Inflammatory macrophage treated with lipopolysaccharide for 1 hour (primary cell): ENCODE data around the gene LITAFD.
A peak's percentile ranks its signal among the peaks of the same experiment; 100 is the strongest.
"Not testable (repeated sequence)": the region's sequence is repeated elsewhere in the genome, so short reads cannot be mapped to it uniquely, and the experiment has no call there.

Experiments
- DNase-seq, 2 donors: peaks; one replicate each; pipeline ENCODE4 v3.0.0-alpha.2; 2020 to 2022

Gene LITAFD

DNA sequence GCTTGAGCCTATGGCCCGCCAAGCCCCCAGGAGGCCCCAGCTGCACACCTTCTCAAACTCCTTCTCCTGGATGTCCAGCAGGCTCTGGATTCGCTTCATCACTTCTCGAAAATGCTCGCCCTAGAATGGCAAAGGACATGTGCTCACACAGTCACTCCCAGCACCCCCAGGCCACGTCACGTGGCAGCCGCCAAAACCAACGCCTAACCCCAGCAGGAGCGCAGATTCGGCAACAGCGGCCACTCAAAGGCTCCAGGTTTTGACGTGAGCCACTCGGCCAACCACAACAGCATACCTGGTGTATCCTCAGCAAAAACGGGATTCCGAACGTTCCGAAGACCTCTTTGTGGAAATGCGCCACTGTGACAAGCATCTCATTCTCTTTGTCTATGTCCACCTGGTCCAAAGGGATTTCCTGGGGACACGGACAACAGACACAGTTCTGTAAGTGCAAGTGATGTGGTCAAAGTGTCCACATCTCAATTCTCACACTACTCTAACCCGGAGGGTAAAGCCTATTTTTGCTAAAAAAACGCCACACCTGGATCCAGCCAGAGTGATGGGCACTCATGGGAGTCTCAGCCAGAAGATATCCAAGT is 12.7 kb downstream of the LITAFD start:
- no peak for DNase-seq

DNA sequence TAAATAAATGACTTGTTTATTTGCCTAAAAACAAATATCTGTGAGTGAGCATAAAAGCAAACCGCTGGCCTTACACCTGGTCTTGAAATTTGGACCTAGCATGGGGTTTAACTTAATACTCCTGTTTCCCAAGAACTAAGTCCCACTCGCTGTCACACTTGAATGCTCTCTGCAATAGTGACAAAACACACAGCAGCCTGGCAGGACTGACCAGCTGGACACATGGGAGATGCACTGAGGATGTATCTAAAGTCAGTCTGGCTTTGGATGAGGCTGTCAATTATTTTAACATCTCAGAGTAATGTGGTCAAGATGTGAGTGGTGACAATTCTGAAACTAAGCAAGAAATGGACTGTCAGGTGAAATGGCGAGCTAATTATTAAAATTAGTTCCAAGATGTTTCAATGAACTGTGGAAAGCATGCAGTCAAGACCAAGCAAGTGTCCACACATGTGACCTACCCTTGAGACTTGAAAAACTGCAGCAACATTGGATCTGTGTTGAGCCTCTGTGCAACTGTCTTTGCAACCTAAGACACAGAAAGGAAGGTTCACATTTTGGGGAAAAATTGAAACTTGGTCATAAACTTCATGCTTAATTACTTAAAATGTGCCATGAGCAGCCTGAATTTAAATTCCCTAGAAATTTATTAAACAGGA is 16.6 kb downstream of the LITAFD start:
- DNase-seq: no peak

DNA sequence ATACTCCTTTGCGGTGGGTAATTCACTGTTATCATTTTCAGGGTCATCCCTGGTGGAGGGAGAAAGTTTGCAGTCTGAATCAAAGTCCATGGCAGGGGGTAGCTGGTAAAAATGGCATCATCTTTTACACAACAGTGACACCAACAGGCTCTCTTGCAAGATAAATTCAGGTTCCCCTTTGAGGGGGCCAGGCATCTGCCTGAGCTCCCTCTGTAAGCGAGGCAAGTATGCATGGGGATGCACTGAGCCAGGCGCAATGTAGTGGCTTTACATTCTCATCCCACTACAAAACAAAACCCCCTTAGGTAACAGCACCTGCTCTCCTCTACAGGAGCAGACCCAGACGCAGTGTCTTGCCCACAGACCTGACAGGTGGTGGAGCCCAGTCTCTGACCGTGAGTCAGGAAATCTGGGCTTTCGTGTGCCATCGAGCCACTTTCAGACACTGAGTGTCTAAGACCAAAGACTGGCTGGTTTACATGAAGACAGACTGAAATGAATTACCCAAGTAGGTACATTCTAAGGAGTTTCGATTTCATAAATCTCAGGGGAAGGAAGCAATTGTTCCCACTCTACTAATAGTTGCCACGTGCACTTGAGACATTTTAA is 17.7 kb downstream of the LITAFD start:
- DNase-seq: peak in 1 of 2 donors; percentile 25

DNA sequence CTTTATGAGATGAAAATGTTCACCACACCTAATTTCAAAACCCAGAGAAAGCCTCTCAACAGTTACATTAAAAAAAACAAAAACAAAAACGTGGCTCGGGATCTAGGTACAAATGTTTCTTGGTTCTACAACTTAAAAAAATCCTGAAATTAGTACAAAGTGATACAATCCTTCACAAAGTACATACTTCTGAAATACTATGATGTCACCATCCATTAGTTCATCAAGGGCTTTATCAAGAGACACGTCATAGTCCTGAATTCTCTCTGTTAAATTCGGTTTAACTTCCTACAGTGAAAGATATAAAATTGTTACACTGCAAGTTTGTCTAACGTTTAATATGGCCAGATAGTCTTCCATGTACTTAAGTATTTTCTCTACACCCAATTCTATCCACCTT is 18.2 kb downstream of the LITAFD start:
- DNase-seq: peak in 1 of 2 donors; percentile 22

DNA sequence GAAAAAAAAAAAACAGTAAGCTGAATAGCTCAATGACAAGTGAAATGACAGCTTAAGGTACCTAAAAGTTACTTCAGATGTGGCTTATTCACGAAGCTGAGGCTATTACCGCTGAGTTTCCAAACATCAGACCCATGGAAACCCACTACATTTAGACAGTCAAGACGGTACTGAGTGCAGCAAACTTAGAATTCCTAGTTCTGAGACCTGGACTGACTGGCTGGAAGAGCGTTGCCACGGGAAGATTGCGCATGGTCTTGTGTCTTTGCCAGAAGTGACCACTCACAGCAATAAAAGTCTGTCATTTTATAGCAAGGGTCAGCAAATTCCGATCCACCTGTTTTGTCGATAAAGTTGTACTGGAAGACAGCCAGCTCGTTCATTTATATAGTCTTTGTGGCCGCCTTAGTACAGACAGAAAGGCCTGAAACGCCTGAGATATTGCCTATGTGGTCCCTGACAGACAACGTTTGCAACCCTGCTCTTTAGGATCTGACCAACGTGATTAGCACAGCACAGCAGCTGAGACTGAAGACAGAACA is 19.2 kb downstream of the LITAFD start:
- no peak for DNase-seq

DNA sequence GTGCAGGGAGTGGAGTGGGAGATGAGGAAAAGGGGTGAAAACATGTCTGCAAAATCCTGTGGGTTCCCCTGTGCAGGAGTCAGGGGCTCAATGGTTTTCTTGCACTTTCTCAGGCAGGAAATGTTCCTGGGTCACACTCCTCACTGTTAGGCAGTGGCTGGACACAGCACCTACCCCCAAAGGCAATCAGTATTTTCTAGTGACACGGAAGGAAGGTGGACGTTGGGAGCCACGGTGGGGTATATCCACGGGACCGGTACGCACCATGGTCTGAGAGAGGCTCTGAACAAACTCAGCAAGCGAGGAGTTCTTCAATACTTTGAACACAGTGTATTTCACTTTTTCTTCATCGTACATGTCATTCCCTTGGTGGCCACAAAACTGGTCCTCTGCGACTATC is 20.9 kb downstream of the LITAFD start:
- DNase-seq: no peak

DNA sequence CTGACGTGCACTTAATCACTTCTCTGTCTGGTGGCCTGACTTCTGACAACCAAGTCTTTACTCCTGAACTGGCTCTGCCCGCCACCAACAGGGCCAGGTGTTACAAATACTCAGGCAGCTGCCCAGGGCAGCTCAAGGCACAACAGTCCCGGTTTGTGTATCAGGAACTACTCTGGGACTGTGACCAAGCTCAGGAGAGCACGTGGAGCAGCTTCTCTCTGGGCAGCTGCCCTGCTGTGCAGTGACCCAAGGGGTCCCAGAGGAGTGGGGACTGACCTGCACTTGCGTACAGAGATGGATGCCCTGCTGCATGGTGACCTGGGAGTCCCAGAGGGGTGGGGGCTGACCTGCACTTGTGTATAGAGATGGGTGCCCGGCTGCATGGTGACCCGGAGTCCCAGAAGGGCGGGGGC is 21.9 kb downstream of the LITAFD start:
- no peak for DNase-seq

DNA sequence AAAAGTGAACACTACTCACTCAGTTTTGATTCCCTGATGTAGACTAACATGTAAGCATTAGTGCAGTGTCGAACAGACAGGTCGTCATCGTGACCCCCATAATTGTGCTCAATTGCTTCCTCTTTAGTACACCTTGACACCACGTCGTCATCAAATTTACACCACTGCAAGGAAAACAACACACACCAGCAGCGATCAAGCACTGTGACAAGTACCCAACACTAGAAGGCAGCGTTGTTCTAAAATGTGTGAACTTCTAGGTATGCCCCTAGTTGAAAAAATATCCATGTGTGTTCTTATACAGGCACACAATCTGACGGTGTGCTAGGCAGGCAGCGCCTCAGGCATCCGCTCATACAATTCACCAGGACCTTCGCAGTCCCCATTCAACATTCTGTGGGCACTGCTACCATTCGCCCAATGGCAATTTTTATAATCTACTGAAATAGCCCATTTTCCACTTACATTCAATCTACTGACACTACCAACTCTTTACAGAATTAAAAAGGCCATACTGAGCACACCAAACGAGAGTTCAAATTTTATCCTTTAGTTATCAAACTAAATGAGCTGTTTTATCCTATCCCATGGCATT is 23.1 kb downstream of the LITAFD start:
- peak in 1 of 2 donors; percentile 19 for DNase-seq

DNA sequence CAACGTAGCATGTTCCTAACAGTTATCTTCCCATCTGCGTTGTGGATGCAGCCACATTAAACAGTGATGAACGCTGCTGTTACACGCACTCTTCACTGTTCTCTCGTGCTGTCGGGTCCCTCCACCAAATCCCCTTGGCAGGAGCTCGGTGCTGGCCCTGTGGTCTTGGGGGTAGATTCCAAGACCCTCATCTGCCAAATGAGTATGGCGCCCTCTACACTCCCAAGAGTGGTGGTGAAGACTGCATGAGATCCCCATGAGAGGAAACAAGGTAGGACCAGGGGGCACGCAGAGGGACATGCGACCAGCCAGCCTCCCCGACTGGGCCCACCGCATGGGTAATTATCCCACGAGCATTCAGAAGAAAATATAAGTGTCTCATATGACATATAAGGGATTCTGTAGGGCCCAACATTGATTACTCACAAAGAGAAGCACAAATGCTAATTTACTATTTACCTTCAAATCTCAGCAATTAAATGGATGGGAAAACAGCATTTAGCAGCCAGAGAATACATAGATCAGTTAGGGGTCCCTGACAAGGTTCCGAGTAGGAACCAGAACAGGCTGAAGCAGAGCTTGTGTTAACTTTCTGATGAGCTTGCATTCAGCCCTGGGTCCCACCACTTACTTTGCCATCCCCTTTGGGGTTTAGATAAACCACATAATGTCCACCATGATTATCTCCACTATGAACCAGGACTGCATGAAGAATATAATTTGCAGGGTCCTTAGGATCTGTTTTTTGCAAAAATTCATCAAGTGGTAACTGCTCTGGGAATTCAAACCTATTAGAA is 23.8 kb downstream of the LITAFD start:
- DNase-seq: no peak

DNA sequence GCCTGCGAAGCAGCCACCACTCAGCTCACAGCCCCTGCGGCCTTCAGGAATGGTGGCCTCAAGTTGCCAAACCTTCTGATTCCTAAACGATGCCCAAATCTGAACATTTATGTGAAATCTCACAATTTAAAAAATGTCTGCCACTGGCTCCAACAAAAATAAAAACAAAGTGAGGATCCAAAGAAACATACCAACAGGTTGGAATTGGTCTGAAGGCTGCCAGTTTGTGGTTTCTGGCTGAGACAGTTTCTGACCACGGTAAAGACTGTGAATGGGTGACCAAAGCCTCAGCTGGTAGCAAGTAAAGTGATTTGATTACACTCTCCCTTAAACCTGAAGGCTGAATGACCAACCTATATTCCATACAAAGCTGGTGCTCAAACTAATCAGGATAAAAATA is 24.9 kb downstream of the LITAFD start:
- DNase-seq: no peak

DNA sequence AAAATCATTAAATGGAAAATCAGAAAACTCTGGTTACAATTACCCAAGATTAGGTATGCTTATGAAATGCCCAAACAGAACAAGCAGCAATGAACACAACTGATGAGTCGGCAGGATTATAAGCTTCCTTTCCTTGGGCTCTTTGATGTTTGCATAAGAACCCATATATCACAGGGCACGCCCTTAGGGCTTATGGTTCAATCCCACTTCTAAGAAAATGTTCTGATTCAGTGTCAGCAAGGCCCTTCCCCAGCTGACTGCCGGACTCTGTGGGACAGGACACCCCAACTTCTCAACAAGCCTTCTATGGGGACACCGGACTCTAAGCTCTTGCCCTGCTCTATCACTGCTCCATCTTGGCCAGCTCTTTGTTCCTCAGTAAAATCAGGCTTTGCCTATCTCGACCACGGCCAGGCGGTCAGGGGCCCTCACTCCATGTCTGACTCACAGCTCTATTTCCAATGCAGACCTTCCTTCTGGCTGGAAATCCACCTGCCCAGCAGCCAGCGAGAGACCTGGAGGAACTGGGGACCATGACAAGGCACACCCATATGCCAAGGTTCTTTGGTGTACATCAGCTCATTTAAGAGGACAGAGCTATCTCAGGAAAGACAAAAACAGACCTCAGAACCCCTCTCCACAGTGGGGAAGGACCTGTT is 26.8 kb downstream of the LITAFD start:
- peak; percentile 16 to 31 for DNase-seq

DNA sequence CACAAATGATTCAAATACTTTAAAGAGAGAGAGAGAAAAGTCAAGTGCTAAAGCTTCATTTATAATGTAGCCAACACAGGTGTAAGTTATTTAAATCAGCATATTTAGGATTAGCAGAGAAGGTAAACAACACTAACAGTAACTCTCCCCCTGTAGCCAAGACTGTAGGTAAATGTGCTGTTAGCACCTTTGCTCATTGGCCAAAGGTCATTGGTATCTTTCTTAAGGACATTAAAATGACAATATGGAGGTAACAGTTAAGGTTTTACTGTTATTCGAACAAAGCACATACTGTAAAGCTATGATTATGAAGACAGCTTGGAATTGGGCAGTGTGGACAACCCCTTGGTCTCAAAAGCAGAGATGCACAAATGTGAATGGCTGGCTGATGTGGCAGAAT is 28.7 kb downstream of the LITAFD start:
- no peak for DNase-seq

DNA sequence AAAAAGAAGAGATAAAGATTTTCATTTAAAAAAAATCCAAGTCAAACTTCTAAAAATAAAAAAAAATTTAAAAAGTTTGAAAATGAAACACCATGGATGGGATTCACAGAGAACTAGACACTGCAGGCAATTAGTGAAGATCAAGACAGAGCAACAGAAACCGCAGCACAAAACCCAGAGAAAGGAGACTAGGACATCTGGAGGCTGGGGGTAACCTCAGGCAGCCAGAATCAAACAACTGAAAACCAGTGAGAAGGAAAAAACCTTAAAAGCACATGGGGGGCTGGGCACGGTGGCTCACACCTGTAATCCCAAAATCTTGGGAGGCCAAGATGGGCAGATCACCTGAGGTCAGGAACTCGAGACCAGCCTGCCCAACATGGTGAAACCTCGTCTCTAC is 30.6 kb downstream of the LITAFD start:
- DNase-seq: no peak

DNA sequence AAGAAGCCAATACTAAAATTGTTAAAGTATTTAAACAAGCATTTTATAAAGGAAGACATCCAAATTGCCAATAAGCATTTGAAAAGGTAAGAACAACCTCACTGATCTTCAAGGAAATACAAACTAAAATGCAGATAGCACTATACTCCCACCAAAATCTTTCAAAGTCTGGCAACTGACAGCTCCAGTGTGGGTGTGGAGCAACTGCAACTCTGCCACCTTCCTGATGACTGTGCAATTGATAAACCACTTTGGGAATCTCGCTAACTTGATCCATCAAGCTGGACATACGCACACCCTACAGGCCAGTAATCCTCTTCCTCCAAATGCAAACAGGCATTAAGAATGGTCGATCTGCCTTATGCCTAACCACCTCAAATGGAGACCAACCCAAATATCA is 31.9 kb downstream of the LITAFD start:
- DNase-seq: no peak

DNA sequence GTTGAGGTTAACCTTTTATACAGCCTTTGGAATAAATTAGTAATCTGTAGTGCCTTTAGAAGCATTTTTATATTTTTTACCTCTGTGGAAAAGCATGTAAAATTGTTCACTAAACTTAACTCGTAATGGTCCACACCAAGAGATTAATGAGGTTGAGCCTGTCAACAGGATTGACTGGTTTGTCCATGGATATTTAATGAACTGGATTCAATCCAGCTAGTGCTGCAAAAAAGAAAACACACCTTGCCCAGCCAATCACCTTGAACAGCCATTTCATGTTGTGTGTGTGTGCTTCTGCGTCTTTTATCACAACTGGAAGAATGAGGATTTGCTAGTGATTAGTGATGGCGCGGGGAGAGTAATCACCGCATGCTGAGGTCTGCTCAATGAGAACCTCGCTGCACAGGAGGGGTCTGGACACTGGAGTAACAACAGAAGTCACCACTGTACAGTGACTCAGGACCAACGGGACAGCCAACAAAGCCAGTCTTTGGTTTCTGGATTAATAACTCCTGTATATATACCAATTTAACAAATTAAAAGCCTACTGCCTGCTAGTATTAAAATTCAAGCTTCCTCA is 33.7 kb downstream of the LITAFD start:
- DNase-seq: no peak

DNA sequence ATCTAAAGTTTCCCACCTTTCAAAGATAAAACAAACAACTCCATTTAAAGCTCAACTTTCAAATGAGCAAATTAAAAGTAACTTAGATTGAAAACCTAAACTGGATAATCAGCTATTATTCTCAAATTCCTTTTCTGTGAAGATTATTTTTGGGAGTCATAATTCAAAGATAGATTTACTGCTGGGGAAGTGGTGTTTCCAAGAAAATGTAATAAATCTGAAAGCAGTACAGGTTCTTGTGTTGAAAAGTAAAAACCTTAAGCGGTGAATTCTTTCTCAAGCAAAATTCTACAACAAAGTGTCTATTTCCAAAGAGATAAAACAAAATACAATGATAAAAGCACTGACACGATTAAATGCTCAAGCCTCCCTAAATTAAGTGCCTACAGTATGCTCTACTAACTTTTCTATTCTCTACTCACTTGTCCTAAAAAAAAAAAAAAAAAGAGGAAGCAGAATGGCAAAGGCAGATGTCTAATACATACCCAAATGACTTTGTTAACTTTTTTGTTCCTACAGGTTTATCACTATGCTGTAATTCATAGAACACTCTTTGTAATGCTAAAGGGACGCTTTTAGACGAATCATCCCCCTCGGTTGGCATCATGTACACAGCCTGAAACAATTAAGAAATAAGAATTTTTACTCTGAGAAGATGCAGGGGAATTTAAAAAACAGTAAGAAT is 34.5 kb downstream of the LITAFD start:
- no peak for DNase-seq

DNA sequence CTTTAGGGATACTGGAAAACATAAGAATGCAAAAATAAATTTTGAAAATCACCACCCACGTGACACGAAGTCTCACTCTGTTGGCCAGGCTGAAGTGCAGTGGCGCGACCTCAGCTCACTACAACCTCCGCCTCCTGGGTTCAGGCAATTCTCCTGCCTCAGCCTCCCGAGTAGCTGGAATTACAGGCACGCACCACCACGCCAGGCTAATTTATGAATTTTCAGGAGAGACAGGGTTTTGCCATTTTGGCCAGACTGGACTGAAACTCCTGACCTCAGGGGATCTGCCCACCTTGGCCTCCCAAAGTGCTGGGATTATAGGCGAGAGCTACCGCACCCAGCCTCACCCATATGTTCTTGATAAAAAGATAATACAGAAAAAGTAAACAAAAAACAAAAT is 35.2 kb downstream of the LITAFD start:
- DNase-seq: not testable (repeated sequence)

DNA sequence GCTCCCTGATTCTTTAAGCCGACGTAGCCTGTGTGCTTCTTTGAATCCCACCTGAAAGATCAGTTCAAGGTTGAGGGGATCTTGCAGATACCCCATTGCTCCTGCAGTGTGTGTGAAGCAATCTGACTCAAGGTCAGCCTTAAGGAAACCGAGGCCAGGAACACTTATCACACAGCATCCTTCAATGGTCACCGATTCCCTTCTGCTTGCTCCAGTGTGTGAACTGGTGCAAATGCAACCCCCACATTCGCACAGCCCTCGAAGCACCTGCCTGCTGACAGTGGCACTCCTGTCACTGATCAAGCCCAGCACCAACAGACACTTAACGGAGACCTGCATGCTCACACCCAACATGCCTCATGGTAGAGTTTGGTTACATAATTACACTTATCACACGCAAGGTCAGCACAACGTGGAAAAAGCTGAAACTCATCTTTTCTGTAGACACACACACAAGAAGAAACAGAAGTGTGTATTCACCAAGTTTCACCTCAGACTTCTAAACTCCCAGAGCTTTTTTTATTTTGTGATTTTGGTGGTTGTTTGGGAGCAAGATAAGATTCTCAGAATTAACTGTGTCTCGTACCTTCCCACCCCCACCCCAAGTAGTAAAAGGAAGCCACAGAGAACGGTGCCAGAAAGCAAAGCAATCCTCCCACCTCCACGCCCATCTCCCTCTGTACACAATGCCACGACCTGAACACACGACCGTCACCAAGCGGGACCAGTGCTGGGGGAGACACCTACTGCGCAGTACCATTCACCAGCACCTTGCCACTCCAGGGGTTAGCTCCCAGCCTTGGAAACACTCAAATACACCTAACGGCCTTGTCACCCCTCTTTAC is 37.2 kb downstream of the LITAFD start:
- DNase-seq: no peak

DNA sequence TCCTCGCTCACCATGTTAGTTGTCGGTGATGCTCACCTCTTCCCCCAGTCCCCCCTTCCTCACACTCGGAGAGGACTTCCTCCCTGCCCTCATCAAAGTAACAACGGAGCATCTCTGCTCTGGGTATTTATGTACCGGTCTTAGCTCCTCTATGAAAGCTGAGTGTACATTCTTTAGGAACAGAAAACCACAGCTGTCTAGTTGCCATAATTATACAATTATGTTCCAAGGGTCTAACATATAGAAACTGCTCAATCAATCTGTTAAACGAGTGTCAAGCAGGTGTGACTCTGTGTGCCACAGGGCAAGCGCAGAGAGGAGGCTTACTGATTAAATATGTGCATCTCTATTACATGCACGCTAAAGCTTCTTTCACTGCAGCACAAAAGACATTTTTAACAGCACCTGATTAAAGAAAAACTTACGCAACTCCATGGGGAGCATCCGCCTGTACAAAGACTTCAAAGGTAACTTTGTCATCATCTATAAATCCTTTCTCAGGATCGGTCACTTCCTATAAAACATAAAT is 37.8 kb downstream of the LITAFD start:
- no peak for DNase-seq

DNA sequence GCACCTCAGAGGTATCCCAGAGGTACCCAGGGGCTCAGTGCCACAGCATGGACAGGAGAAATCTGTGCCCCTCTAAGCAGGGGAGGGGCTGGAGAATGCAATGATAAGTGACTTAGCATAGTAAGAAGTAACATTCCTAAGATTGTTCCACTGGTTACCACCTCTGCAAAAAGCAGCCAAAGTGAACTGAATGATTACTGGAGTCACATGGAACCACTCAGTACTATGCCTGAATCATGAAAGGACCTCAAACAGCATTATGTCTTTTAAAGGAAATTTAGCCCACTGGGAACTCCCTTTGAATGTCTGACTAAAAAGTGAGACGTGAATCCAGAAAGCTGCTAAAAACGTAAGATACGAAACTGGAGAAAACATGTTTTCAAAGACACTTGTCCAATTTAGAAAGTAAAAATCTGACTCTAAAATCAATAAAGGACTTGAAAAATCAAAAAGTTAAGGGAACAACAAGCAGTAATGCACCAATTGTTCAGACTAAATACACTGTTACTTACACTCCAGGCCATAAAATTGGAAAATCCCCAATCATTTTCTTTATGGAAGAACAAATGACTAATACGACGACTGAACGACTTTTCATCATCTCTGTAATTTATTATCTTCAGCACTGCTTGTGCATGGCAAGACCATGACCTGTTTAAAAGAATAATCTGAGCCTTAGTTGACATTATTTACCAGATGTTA is 38.6 kb downstream of the LITAFD start:
- DNase-seq: no peak
